Renal pelvis (tissue), 12 donors: ENCODE results near the gene BECN2. TPM values are rescaled to one million over a fixed set of nuclear protein-coding genes. Genes with fewer than 3 reads are reported as not detected.

Experiments
- DNase-seq: peaks from one replicate; pipeline ENCODE4 v3.0.0-alpha.2; 2013
- long read RNA-seq, 16 experiments: transcript quantifications; one replicate each; lab custom pipeline, GENCODE V29; 2026
- polyA plus RNA-seq, 3 donors: library from polyadenylated mRNA; unstranded; fragments of 120-200 nt; gene quantifications; one replicate each; pipeline ENCODE4 v1.2.1, GENCODE V29; 2013; ENCODE audit not compliant: insufficient read length in 3 of 3

The BECN2 gene, protein sequence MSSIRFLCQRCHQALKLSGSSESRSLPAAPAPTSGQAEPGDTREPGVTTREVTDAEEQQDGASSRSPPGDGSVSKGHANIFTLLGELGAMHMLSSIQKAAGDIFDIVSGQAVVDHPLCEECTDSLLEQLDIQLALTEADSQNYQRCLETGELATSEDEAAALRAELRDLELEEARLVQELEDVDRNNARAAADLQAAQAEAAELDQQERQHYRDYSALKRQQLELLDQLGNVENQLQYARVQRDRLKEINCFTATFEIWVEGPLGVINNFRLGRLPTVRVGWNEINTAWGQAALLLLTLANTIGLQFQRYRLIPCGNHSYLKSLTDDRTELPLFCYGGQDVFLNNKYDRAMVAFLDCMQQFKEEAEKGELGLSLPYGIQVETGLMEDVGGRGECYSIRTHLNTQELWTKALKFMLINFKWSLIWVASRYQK
- polyA plus RNA-seq, result not detected
- long read RNA-seq, donor 1, result 0 reads
- long read RNA-seq, donor 2, partial matches to known transcripts, result 0 of 1 reads
- long read RNA-seq, donor 2, other reads (novel, unspliced or antisense), result 0 of 1 reads
- long read RNA-seq, donor 3, result 0 reads
- long read RNA-seq, donor 4, result 0 reads
- long read RNA-seq, donor 5, partial matches to known transcripts, result 0 of 1 reads
- long read RNA-seq, donor 5, other reads (novel, unspliced or antisense), result 0 of 1 reads
- long read RNA-seq, donor 6, result 0 reads
- long read RNA-seq, donor 7, result 0 reads
- long read RNA-seq, donor 8, result 0 reads
- long read RNA-seq, donor 9, result 0 reads
- long read RNA-seq, donor 10, result 0 reads
- long read RNA-seq, donor 11, result 0 reads
- long read RNA-seq, donor 12, result 0 reads
- long read RNA-seq, donor 13, result 0 reads
- long read RNA-seq, donor 14, result 0 reads
- long read RNA-seq, donor 15, result 0 reads
- long read RNA-seq, donor 16, result 0 reads

DNA sequence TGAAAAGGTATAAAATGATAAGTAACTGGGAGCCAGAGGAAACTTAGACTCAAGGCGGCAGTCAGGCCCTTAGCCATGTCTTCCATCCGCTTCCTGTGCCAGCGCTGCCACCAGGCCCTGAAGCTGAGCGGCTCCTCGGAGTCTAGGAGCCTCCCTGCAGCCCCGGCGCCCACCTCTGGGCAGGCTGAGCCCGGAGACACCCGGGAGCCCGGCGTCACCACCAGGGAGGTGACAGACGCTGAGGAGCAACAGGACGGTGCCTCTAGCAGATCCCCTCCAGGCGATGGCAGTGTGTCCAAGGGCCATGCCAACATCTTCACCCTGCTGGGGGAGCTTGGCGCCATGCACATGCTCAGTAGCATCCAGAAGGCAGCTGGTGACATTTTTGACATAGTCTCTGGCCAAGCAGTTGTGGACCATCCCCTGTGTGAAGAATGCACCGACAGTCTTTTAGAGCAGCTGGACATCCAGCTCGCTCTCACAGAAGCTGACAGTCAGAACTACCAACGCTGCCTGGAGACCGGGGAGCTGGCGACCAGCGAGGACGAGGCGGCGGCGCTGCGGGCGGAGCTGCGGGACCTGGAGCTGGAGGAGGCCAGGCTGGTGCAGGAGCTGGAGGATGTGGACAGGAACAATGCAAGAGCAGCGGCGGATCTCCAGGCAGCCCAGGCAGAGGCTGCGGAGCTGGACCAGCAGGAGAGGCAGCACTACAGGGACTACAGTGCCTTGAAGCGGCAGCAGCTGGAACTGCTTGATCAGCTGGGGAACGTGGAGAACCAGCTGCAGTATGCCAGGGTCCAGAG is at the start of gene BECN2:
Gene BECN2, plus strand, starts transcription at position 76 of the 803 bp plus-strand sequence. Its CDS starts 0 bp downstream, at position 76.
- no peak for DNase-seq

GRCh38 chr1:241916196-241916595 is 41.4 kb upstream of the BECN2 start:
- no peak for DNase-seq

DNA sequence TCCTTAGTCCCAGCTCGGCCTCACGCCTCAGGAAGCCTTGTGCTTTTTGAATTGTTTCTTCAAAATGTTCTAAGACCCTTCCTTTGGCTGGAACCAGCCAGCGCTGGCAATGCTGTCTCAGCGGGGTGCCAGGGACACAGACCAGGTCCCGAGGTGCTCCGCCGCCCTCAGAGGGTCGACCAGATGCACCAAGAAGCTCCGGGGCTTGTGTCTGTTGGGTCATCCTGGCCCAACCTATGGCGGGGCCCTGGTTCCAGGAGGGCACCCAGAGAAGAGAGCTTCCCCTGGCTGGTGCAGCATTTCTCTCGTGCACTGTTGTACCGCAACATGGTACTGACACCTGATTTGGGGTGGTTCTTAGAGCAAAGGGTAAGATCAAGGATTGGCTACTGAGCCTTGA is 40.1 kb upstream of the BECN2 start:
- DNase-seq, result no peak

- DNase-seq, result no peak
Observed at GRCh38 chr1:241918879-241919278, 38.7 kb upstream of the BECN2 start.

- no peak for DNase-seq
Observed at GRCh38 chr1:241924080-241924808, 33.3 kb upstream of the BECN2 start.

GRCh38 chr1:241926141-241926540 is 31.4 kb upstream of the BECN2 start:
- no peak for DNase-seq

DNA sequence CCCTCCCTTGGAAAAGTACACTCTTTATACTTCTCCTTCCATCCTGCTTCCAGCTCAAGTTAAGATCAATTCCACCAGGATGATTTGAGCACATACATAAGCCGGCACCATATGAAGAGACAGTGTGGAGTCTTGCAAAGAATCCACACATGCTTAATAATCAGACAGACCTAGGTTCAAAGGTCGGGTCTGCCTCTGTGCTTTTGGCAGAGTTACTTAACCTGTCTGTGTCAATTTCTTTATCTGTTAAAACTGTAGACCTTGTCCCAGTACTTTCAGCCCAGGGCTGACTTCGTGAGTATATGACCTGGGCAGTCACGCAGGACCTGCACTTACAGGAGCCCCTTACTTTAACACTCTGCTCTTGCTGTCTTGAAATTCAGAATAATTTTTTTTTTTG is 30.2 kb upstream of the BECN2 start:
- no peak for DNase-seq

DNA sequence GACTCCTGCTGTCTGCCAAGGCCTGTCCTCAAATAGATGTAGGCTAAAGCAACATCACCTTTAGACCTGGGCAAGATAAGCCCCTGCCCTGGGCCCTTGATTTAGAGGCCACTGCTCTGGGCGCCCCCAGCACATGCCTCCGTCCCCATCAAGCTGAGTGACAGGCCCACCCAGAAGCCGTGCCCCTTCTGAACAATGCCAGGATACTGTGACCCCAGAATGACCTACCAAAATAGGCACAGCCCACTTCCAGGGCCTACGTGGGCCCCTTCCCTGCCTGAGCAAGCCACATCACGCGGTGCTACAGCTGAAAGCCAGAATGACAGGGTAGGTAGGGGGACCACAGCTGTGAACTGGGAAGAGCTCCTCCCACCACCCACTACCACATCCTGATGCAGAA is 24.7 kb upstream of the BECN2 start:
- DNase-seq, result no peak

DNA sequence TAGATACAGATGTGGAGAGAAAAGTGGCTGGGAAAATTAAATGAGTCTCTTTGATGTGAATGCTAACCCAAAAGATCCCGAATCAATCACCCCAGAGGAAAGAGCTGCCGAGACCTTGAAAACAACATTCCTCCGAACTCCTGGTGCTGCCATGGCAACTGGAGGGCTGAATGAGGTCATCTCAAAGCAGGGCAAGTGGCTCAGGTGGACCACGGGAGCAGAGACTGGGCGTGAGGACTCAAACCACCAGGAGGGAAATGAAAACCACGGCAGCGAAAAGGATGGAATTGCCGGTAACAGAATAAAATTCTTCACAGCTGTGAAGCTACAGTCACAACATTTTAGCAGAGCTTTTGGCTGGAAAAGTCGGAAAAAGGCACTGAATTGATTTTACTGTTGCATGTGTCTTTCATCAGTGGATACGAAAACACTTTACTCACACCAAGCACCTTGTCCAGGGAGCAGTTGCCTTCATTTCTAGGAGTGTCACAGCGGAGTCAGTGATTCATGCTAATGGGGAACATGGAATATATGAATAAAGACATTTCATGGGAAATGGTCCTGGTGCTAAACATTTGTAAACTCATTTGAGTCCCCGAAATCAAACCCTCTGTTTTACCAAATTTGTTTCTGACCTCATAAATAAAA is 23.2 kb upstream of the BECN2 start:
- DNase-seq, result peak; percentile 69

- DNase-seq, result no peak
Observed at GRCh38 chr1:241934866-241935265, 22.7 kb upstream of the BECN2 start.

DNA sequence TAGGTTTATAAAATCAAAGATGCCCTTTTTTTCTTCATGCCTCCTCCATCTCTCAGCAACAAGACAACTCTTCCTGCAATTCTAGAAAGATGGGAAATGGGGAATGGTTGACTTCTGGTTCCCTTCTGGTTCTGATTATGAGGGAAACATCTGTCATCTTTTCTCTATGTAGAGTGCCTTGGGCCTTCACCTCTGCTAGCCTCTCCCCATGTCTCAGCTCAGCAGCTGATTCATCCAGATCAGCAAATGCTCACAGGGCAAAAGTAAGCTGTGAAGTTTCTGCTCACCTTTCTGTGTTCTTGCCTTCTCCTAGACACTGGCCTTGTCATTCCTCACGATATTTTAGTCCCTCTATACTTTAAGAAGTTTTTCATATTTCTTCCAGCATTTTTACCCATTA is 17.8 kb upstream of the BECN2 start:
- no peak for DNase-seq

DNA sequence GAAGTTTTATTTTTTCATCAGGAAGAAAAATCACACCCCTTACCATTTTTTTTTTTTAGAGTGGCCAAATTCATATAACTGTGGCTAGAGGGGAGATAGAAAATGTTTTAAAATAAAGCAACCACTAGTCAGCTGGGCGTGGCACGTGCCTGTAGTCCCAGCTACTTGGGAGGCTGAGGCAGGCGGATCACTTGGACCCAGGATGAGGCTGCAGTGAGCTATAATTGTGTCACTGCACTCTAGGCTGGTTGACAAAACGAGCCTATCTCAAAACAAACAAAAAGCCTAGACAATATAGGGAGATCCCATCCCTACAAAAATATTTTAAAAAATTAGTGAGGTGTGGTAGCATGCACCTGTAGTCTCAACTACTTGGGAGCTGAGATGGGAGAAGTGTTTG is 14.8 kb upstream of the BECN2 start:
- no peak for DNase-seq

GRCh38 chr1:241944300-241944699 is 13.3 kb upstream of the BECN2 start:
- no peak for DNase-seq

- no peak for DNase-seq
Observed at GRCh38 chr1:241947354-241947753, 10.2 kb upstream of the BECN2 start.

- no peak for DNase-seq
Observed at GRCh38 chr1:241950390-241950789, 7.2 kb upstream of the BECN2 start.

GRCh38 chr1:241962153-241962552 is 4.6 kb downstream of the BECN2 start:
- no peak for DNase-seq

- no peak for DNase-seq
Observed at GRCh38 chr1:241963722-241964121, 6.2 kb downstream of the BECN2 start.

GRCh38 chr1:241964550-241965282 is 7.1 kb downstream of the BECN2 start:
- no peak for DNase-seq

- DNase-seq, result no peak
Observed at GRCh38 chr1:241968611-241969010, 11.0 kb downstream of the BECN2 start.
